Measurements from ENCODE around the gene ZSCAN16. TPM values are rescaled to one million over a fixed set of nuclear protein-coding genes. Genes with fewer than 3 reads are reported as not detected.

ZSCAN16 gene
- total RNA-seq, 1 donor from 2014 or later: 5.8 TPM

GRCh38 chr6:28134015-28134414, 9.6 kb downstream of the ZSCAN16 start:
- DNase-seq (ENCODE audit: low spot score): no peak

GRCh38 chr6:28134716-28135115, 10.3 kb downstream of the ZSCAN16 start:
- no peak for DNase-seq (ENCODE audit: low spot score)

GRCh38 chr6:28135393-28135792, 11.0 kb downstream of the ZSCAN16 start:
- DNase-seq (ENCODE audit: low spot score): no peak

GRCh38 chr6:28136585-28137504, 12.4 kb downstream of the ZSCAN16 start:
- DNase-seq (ENCODE audit: low spot score): peak; percentile 87

GRCh38 chr6:28137505-28137981, 13.1 kb downstream of the ZSCAN16 start:
- DNase-seq (ENCODE audit: low spot score): no peak

- DNase-seq (ENCODE audit: low spot score): no peak
Measured at GRCh38 chr6:28139860-28140543, 15.6 kb downstream of the ZSCAN16 start.

- no peak for DNase-seq (ENCODE audit: low spot score)
Measured at GRCh38 chr6:28140616-28141015, 16.2 kb downstream of the ZSCAN16 start.

- DNase-seq (ENCODE audit: low spot score): peak; percentile 74
Measured at GRCh38 chr6:28141500-28142329, 17.3 kb downstream of the ZSCAN16 start, which contains the start of gene ZKSCAN8. Gene ZKSCAN8, plus strand, starts transcription at chr6:28141883. Its CDS starts 6,525 bp downstream, at chr6:28148408.

- DNase-seq (ENCODE audit: low spot score): no peak
Measured at GRCh38 chr6:28142446-28142845, 18.0 kb downstream of the ZSCAN16 start.

- no peak for DNase-seq (ENCODE audit: low spot score)
Measured at GRCh38 chr6:28145231-28145630, 20.8 kb downstream of the ZSCAN16 start.

- no peak for DNase-seq (ENCODE audit: low spot score)
Measured at GRCh38 chr6:28152531-28152930, 28.1 kb downstream of the ZSCAN16 start.

- DNase-seq (ENCODE audit: low spot score): no peak
Measured at GRCh38 chr6:28153546-28153945, 29.1 kb downstream of the ZSCAN16 start.

GRCh38 chr6:28154357-28154756, 29.9 kb downstream of the ZSCAN16 start:
- no peak for DNase-seq (ENCODE audit: low spot score)

GRCh38 chr6:28158318-28158717, 33.9 kb downstream of the ZSCAN16 start:
- no peak for DNase-seq (ENCODE audit: low spot score)

GRCh38 chr6:28159029-28159607, 34.7 kb downstream of the ZSCAN16 start:
- DNase-seq (ENCODE audit: low spot score): no peak

GRCh38 chr6:28160233-28160632, 35.8 kb downstream of the ZSCAN16 start:
- DNase-seq (ENCODE audit: low spot score): no peak

- DNase-seq (ENCODE audit: low spot score): peak; percentile 65
Measured at GRCh38 chr6:28161410-28162079, 37.1 kb downstream of the ZSCAN16 start.

GRCh38 chr6:28165563-28165962, 41.2 kb downstream of the ZSCAN16 start:
- DNase-seq (ENCODE audit: low spot score): no peak

- no peak for DNase-seq (ENCODE audit: low spot score)
Measured at GRCh38 chr6:28167068-28167467, 42.7 kb downstream of the ZSCAN16 start.

GRCh38 chr6:28167926-28168325, 43.5 kb downstream of the ZSCAN16 start:
- no peak for DNase-seq (ENCODE audit: low spot score)

GRCh38 chr6:28171271-28171670, 46.9 kb downstream of the ZSCAN16 start:
- no peak for DNase-seq (ENCODE audit: low spot score)

Measured in mucosa of gallbladder (tissue), 1 donor.